NCI-H82 treated with DMSO at 0.1 percent for 48 hours (cell line): ENCODE results near the gene LCAT.
"Not testable (repeated sequence)": the region's sequence is repeated elsewhere in the genome, so short reads cannot be mapped to it uniquely, and the experiment has no call there.

Source experiments
- DNase-seq: peaks from one replicate; lab custom pipeline; 2025; ENCODE audit not compliant: unreplicated experiment; lab: John Stamatoyannopoulos, UW

Gene LCAT

GRCh38 chr16:67948015-67948414, 4.1 kb upstream of the LCAT start:
- DNase-seq = no peak

DNA sequence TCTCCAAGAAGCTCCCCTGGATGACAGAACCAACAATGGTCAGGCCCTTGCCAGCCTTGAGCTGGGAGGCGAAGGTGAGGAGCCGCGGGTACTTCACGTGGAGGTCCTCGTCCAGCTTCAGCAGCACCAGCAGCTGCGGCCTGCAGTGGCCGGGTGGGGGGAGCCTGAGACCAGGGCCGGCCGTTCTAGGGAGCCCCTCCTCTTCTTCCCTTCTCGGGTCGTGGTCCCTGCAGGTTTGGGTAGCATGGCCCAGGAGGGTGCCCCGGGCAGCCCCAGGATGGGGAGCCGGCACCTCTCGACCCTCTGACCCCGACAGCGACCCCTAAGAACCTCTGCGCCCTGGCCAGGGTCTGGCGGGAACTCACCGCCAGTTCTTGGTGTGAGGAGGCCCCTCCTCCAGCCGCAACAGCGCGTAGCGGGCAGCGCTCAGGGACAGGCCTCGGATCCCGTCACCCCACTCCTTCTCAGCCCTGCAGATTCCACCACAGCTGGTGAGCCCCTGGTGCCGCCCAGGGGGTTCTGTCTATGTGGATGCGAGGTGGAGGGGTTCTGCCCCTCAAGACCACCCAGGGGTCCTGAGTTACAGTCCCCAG, 3.1 kb upstream of the LCAT start:
- no peak for DNase-seq

DNA sequence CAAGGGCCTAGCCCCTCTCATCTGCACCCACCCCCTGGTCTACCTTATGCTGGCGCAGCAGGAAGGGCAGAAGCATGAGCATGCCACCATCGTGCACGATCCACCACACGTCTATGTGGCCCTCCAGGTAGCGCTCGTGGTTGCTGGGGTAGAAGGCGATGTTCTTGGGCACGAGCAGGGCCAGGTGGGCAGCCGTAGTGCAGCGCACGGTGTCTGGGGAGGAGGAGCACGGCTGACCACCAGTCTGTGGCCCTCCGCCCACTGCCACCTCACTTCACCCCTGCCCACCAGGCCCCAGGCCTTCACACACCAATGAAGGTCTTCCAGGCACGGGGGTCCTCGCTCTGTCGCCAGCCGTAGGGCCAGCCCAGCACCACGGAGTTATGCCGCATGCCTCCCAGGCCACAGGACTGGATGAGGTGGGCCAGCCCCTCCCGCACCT, 2.2 kb upstream of the LCAT start:
- no peak for DNase-seq

DNA sequence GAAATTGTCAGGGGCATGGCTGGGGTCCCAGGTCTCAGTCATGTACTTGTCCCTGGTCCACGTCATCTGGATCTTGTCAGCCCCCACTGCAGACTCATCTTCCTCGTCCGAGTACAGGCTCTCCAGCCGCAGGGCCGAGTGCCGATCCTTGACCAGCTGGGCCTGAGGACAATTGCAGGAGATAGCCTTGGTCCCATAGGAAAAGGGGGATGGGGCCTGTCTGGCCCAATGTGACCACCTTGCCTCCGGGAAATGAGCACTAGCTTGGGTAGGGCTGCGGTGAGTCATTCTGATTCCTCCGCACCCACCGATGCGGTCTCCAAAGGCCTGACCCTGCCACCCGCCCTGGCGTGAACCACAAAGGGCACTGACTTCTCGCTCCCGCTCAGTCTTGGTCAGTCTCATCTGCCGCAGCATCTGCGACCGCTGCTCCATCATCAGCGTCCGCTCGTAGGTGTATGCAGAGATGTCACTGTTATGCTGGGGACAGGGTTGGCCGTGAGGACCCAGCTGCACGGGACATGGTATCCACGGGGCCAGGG, 1.5 kb upstream of the LCAT start:
- no peak for DNase-seq

GRCh38 chr16:67944690-67945391, 921 bp upstream of the LCAT start:
- no peak for DNase-seq

DNA sequence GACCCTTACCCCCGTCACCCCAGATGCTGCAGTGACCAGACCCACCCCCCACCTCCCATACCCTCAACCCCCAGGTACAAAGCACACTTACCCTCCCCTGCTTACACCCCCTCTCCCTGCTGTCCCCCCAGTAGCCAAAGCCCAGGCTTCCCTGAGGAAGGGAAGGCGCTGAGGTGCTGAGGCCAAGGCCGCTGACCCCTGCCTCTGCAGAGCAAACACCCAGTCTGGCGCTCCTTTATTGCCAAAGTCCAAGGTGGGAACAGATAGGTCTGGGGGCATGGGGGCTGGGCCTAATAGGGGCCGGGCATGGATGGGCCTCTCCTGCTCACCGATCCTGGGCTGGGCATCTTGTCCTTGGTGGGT, 683 bp downstream of the LCAT start:
- DNase-seq = no peak

DNA sequence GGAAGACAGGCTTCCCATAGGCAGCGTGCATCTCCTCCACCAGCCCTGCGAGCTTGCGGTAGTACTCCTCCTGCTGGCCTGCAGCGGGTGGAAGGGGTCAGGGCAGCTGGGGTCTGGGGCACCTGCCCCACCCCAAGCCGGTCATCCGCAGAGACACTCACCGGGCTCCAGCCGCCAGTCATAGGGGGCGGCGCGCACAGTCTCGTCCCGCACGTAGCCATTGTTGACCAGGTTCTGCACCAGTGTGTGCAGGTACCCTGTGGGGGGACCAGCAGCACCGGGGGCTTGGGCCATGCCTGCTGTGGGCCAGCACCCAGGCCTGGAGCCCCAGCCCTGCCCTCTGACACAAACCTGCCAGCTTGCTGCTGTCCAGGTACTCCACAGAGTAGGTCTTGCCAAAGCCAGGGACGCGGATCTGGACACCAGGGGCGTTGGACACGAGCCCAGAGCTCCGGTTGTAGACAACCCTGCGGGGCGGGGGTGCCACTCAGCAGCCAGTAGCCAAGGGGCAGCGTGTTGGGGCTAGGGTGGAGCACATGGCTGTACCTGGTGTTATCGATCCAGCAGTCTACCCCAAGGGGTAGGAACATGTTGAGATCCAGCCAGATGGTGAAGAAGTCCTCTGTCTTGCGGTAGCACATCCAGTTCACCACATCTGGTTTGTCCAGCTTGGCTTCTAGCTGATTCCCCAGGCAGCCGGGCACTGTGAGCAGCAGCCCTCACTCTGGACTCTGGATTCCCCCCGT, 1.2 kb downstream of the LCAT start:
- no peak for DNase-seq

DNA sequence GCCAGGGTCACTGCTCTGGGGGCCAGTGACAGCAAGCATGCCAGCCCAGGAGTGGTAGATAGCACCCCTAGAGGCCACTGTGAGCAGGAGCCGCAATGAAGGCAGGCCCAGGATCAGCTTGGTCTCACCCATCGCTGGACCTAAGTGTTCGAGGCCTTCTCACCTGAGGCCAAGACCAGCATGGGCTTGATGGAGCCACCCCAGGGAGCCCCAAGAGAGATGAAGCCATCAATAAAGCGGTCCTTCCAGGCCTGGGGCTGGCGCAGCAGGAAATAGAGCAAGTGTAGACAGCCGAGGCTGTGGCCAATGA, 1.8 kb downstream of the LCAT start:
- DNase-seq = peak; percentile 4

- DNase-seq = no peak
These were observed 2.3 kb downstream of the LCAT start for GRCh38 chr16:67941469-67942199.

- DNase-seq = no peak
These were observed 3.4 kb downstream of the LCAT start for GRCh38 chr16:67940446-67941089.

DNA sequence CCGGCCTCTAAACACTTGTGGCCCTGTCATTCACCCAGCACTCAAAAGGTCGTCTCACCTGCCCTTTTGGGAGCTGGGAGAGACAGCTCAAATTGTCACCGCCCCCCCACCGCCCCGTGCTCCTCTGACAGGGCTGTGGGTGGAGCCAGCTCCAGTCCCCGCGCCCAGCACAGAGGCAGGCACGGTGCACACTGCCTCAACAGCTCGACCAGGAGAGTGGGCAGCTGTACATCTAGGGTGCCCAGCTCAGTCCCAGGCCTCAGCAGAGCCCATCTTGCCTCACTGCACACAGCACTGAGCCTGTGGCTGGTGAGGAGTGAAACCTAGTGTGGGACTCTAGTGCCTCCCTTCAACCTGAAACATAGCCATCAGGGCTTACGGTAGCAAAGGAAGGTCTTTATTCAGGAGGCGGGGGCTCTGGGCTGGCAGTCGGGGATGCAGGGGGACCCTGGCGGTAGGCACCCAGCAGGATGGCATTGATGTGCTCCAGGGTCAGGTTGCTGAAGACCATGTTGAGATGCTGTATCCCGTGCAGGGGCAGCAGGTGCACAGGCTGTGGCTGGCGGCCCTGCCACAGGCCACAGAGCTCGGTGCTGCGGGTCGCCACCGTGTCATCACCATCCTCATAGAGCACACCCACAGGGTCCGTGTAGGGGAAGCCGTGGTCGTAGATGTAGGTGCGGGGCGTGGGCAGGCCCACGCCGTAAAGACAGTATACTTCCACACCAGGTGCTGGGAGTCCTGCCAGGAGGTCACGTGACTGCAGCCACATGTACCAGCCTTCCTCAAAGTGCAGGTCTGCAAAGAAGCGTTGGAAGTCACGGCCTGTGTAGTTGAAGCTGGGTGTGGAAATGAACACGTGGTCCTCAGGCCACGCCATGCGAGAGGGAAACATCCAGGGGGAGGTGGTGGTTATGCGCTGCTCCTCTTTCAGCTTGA, 4.1 kb downstream of the LCAT start:
- DNase-seq = no peak

DNA sequence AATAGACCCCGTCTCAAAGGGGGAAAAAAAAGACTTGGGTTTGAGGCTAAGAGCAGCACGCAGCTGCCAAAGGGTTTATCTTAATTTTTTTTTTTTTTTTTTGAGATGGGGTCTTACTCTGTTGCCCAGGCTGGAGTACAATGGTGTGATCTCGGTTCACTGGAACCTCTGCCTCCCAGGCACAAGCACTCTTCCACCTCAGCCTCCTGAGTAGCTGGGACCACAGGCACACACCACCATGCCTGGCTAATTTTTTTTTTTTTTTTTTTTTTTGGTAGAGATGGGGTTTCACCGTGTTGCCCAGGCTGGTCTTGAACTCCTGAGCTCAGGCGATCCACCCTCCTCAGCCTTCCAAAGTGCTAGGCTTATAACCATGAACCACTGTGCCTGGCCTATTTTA, 6.2 kb downstream of the LCAT start:
- DNase-seq = not testable (repeated sequence)

DNA sequence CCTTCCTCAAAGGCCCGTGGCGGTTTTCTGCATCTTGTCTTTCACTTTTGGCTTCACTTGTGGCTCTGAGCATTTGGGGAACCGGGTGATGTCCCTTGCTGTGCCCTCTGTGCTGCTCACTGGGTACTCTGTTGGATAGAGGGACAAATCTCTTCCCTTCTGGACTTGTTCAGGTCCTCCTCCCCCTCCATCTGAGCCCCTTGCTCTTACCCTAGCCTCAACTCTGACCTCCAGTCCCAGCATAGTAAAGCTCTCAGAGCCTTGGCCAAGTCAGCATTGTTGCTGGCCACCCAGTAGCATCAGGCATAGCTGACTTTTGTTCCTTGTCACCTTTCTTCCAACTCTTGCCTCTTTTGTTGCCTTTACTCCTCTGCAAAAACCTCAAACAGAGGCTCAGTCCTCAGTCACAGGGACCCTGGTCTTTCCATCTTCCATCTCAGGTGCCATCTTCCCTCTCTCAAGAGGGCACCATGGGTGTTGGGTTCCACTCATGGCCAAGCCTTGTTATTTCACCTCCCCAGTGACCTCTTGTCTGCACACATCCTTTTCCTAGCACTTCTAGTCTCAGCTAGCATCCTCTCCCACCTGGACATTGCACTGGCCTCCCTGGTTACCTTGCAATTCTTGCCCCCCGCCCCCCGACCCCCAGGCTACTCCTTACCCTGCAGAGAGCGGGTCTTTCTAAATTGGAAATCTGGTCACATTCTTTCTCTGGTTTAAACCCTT, 6.9 kb downstream of the LCAT start:
- DNase-seq = no peak

DNA sequence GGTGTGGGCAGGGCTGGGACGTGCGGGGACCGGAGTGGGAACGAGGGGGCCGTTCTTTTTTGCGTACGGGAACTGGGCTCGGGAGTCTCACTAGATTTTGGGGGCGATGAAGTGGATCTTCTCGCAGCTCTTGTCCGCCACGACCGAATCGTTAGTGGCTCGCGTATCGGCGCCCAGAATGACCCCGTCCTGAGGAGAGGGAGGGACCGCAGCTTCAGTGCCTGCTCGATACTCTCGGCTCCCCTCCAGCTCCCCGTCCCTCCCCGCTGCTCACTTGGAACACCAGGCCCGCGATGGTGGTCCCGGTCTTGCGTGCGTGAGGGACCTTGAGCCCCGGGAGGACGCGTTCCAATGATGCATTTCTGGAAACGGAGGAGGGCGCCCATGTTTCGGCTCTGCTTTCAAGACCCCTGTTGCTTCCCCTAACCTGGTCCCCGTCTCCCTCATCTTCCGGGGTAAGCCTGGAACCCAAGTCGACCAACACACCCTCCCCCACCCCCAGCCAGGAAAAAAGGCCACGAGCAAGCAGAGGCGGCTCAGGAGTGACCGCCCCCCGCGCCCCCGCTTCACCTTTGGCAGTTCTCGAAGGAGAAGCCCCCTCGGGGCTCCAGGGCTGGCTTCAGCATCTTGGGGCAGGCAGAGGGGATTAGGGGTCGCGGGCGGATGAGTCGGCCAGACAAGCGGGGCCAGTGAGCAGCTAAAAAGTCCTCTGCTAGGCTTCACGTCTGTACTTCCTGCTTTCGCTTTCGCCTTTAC, 7.6 kb downstream of the LCAT start, which contains the start of gene PSMB10:
Gene PSMB10 (minus strand): TSS at position 727 of the 756 bp plus-strand sequence. CDS start 101 bp downstream, at position 626.
- DNase-seq = no peak

GRCh38 chr16:67935402-67936123, 8.4 kb downstream of the LCAT start:
- peak; percentile 92 for DNase-seq

DNA sequence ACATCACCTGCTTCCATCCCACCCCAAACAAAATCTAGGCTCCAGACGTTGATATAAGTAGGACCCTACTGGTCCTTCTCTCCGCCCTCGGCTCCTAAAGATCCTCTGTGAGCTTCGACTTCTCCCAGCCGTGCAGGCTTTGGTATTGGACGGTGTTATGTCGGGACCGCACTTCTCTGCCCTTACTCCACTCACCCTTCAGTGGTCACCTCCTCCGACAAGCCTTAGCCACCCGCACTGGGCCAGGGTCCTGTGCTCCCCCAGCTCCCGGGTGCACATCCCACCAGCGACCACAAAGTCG, 8.9 kb downstream of the LCAT start:
- DNase-seq = no peak

DNA sequence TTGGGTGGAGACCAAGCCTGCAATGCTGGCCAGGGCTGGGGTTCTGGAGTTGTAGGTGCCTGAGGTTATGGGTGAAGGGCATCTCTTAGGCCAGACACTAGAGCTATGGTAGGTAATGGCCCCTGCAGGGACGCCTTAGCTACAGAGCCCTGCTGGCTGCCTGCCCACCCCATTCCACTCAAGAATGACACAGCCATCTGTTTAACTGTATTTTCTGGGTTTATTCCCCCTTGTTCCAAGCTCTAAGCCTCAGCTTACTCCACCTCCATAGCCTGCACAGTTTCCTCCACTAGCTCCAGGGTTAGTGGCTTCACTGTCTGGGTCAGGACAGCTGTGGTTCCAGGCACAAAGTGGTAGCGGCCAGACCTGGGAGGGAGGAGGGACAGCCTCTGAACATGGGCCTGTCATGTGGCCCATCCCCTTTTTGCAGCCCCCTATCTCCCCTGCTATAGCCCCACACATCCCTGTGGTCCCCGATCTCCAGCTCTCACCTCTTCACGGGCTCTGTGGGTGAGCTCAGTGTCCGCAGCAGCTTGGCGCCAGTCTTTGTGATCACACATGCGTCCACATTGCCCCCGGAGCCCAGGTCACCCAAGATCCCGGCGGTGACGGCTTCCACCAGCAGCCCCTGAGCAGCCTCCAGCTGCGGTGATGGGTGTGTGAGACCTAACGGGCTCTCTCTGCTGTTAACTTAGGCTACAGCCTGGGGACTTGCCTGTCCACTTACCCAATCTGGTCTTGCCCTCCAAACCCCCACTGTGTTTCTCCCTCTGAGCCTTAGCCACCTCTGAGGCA, 9.4 kb downstream of the LCAT start:
- no peak for DNase-seq
